Stimulated activated CD4-positive, alpha-beta T cell treated with anti-CD3 and anti-CD28 coated beads, Interleukin-15, amount 100 ng/mL, for 48 hours (primary cell): ENCODE measurements around the gene IFITM2.
A peak's percentile ranks its signal among the peaks of the same experiment; 100 is the strongest.
"Not testable (repeated sequence)": the region's sequence is repeated elsewhere in the genome, so short reads cannot be mapped to it uniquely, and the experiment has no call there.

Experiments
- DNase-seq, 2 donors: peaks; one replicate each; pipeline ENCODE4 v3.0.0-alpha.2; 2020; ENCODE audit warnings: low read depth in 2 of 2

IFITM2 gene

DNA sequence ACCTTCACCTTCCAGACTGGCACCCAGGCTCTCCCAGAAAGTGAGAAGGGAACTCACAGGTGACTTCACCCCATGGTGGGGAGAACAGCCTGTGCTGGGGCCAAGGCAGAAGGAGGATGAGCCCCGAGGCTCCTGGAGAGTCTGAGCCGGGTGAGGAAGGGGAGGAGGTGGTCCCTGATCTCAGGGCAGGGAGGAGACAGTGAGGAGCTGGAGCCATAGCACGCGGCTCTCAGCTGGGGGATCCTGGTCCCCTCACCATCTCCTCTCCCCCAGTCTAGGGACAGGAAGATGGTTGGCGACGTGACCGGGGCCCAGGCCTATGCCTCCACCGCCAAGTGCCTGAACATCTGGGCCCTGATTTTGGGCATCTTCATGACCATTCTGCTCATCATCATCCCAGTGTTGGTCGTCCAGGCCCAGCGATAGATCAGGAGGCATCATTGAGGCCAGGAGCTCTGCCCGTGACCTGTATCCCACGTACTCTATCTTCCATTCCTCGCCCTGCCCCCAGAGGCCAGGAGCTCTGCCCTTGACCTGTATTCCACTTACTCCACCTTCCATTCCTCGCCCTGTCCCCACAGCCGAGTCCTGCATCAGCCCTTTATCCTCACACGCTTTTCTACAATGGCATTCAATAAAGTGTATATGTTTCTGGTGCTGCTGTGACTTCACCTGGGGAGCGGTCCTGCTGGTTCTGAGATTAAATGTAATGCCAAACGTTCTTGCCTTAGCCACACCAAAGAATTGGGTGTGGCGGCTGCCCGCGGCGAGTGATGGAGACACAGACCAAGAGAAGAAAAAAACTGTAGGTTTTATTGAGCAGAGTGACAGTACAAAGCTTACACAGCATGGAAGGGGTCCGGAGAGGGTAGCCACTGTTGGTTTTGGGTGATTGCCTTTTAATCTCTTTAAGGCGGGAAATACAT is 1.4 kb downstream of the IFITM2 start:
- not testable (repeated sequence) for DNase-seq

DNA sequence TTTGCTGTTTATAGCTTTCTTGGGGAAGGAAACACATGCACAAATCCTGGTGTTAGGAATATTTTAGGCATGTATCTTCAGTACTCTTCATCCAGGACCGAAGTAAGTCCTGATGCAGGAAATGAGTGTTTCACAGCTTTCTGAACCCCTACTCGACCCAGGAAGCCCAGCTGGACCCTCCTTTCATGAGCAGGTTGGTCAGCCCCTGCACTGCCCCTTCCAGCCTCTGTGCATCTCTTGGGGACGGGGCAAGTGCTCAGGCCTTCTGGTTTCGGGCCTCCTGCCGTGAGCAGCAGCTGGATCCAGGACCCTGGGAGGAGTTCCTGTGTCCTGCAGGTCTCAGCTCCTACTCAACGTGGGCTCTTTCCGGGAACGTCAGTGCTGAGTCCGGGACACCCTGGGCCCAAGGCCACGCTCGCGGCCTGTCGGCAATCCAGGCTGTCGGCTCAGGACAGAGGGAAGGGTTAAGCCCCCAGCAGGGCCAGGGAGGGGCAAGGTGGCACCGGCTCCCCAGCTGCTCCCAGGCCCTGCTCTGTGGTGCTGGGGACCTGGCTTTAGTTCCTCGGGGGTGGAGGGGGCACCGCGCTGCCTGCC is 2.5 kb downstream of the IFITM2 start:
- not testable (repeated sequence) for DNase-seq

DNA sequence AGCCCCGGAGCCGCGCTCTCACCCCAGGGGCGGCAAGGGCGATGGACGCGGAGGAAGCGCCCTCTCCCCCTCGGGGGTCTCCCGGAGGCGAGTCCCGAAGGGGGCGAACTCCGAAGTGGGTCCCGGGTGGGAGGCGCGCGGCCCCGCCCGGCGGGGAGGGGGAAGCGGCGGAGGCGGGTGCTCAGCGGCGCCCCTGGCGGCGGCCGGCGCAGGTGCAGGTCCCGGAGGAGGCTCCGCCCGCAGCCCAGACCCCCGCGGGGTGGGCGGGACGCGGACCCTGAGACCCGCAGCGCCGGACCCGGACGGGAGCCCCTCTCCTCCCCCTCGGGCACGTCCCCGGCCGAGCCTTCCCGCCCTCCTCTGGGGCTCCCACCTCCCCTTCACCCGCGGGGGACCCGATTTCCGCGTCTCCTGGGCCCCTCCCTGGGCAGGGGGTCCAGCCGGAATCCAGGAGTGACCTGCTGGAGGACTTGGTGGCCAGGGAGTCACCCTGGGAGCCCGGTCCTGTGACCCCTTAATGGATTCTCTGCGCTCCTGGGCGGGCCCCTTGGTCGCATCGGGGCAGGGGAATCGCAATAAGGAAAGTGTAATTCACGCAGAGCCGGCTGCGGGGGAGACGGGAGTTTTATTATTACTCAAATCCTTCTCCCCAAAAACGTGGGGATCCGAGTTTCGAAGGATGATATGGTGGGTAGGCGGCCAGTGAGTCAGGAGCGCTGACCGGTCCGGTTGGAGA is 3.6 kb downstream of the IFITM2 start:
- DNase-seq: not testable (repeated sequence)

DNA sequence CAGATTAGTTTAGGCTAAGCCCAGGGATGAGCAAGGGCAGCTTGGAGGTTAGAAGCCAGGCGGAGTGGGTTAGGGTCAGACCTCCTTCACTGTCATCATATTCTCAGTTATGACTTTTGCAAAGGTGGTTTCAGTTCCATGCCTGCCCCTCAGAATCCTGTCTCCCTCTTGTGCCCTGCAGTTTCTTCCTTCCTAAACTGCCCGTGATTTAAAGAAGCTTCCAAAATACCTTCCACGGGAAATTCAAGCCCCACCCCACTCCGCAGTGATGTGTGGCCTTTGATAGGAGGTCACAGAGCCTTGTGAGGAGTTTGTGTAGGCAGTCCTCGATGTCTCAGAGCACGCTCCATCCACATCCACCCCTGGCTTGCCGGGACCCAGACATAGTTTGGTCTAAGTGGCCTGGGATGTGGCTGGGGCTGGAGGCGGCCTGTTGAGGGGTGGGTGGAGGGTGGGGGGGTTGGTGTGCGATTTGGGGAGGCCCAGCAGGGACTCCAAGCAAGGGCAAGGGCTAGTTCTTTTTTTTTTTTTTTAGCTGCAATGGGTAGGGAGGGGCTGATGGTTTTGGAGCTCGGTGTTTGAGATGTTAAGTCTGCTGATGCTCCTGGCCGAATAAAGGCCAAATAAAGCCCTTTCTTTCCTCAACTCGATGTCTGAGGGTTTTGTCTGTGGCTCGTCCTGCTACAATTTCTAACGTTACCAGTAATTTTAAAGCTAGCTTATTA is 4.6 kb downstream of the IFITM2 start:
- no peak for DNase-seq

DNA sequence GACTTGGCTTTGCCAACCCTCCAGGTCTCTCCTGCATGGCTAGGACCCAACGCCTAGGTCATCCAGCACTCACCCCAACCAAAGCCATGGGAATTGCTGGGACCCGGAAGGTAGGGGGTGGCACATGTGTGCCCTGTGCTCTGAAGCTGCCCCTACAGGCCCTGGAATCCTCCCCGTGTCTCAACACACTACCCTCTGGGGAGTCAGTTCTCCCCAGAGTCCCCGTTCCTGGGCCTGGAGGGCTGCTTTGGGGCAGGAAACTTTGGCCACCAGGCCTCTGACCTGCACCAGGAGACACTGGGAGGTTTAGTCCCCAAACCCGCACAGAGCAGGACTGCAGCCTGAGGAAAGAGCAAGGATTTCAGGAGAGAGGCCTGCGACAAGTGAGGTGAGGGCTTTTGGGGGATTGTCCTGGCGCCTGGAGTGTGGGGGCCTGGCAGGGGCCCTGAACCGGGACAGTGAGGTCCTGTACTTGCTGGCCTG is 5.7 kb downstream of the IFITM2 start:
- no peak for DNase-seq

DNA sequence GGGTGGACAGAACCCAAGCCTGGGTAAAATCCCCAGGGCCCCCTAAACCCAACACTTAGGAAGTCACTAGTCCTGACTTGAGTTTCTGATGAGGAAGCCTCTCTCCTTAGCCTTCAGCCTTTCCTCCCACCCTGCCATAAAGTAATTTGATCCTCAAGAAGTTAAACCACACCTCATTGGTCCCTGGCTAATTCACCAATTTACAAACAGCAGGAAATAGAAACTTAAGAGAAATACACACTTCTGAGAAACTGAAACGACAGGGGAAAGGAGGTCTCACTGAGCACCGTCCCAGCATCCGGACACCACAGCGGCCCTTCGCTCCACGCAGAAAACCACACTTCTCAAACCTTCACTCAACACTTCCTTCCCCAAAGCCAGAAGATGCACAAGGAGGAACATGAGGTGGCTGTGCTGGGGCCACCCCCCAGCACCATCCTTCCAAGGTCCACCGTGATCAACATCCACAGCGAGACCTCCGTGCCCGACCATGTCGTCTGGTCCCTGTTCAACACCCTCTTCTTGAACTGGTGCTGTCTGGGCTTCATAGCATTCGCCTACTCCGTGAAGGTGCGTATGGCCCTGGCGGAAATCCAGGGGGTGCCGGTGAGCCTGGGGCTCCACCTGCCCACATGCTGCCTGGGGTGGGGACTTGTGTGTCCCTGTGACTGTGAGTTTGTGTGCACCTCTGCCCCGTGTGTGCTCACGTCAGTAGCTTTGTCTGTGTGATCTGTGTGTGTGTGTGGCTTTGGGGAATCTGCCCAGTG is 6.4 kb downstream of the IFITM2 start, which contains the start of gene IFITM1:
Gene IFITM1, plus strand, starts transcription at position 254 of the 767 bp plus-strand sequence. Its CDS starts 131 bp downstream, at position 385.
- peak in 1 of 2 donors; percentile 34 for DNase-seq

DNA sequence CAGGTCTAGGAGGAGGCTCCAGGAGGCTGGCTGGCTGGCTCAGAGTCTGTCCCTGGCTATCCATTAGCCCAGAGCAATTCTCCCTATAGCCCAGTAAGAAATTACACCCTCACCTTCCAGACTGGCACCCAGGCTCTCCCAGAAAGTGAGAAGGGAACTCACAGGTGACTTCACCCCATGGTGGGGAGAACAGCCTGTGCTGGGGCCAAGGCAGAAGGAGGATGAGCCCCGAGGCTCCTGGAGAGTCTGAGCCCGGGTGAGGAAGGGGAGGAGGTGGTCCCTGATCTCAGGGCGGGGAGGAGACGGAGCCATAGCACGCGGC is 6.9 kb downstream of the IFITM2 start:
- DNase-seq: not testable (repeated sequence)

DNA sequence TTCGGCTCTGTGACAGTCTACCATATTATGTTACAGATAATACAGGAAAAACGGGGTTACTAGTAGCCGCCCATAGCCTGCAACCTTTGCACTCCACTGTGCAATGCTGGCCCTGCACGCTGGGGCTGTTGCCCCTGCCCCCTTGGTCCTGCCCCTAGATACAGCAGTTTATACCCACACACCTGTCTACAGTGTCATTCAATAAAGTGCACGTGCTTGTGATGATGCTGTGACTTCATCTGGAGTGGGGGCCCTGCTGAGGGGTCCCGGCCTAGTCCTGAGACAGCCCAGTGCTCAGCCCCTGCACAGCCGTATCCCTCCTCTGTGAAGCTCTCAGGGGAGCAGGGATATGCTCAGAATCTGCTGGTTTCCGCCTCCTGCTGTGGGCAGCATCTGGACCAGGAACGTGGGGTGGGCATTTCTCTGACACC is 7.5 kb downstream of the IFITM2 start:
- DNase-seq: no peak

DNA sequence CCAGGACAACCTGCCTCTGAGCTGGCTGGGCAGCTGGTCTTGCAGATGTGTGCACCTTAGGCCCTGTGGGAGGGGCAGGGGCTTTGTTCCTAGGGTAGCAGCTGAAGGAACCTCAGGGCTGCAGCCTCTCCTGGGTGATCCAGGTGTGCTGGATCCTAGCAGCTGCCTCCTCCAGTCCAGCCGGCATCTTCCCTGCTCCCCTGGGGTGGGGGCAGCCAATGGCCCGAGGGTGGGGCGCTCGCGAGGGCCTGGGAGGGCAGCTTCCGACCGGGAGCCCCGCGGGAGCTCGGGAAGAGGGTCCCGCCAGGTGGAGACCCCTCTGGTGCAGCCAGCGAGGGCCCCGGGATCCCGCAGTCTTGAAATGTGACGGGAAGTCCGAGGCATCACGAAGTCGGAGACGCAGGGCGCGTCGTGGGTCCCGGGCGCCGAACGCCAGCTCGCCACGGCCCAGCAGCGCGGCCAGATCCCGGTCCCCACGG is 7.9 kb downstream of the IFITM2 start:
- no peak for DNase-seq

DNA sequence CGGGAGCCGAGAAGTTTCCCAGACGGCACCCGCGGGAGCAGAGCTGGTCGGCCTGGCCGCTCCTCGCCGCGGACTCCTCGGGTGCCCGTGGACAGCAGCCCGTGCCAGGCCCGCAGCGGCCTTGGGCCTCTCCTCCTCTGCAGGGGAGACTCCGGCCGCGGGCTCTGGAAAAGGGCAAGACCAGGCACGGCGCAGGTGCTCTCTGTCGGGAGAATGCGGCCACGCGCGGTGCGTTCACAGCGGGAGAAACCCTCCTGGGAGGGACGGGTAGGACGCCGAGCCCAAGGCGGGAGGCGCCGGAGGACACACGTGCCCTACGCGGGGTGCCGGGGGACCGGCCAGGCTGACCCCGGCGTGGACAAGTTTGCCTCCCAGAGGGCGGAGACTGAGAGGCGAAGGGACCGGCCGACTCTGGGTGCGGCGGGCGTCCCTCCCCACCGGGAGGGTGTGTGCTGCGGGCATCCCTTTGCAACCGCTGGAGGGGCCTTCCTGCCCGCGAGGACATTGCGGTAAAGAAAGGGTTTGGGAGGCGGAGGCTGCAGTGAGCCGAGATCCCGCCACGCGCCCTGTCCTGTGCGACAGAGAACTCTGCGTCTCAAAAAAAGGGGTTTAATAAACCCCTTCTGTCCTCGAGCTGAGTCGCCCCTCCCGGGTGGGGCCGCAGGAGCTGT is 8.6 kb downstream of the IFITM2 start:
- DNase-seq: no peak

DNA sequence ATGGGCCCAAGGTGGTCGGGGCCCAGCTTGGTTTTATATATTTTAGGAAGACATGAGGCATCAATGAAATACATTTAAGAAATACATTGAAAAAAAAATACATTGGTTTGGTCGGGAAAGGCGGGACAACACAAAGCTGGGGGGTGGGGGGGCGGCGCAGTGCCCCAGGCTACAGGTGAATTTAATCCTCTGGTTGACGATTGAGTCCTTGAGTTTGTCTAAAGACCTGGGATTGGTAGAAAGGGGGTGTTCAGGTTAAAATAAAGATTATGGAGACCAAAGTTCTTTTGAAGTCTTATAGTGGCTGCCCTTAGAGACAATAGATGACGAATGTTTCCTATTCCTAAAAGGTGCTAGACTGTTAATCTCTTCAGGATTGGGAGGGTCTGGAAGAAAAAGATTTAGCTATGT is 9.3 kb downstream of the IFITM2 start:
- no peak for DNase-seq

DNA sequence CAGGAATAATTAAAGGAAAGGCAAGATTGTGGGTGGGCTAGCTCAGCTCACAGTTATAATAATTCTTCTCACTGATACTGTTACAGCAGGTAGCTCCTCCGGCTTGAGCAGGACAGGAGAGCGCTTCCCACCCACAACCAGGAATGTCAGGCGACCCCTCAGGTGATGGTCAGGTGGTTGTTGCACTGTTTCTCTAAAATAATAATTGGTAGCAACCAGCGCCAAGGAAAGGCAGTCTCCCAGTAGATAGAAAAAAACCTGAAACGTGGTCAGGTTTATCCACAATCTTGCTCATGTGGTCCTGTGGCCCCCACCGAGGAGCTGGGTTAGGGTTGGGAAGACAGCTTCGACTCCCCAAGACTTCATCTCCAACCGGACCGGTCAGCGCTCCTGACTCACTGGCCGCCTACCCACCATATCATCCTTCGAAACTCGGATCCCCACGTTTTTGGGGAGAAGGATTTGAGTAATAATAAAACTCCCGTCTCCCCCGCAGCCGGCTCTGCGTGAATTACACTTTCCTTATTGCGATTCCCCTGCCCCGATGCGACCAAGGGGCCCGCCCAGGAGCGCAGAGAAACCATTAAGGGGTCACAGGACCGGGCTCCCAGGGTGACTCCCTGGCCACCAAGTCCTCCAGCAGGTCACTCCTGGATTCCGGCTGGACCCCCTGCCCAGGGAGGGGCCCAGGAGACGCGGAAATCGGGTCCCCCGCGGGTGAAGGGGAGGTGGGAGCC is 10.2 kb downstream of the IFITM2 start:
- not testable (repeated sequence) for DNase-seq

DNA sequence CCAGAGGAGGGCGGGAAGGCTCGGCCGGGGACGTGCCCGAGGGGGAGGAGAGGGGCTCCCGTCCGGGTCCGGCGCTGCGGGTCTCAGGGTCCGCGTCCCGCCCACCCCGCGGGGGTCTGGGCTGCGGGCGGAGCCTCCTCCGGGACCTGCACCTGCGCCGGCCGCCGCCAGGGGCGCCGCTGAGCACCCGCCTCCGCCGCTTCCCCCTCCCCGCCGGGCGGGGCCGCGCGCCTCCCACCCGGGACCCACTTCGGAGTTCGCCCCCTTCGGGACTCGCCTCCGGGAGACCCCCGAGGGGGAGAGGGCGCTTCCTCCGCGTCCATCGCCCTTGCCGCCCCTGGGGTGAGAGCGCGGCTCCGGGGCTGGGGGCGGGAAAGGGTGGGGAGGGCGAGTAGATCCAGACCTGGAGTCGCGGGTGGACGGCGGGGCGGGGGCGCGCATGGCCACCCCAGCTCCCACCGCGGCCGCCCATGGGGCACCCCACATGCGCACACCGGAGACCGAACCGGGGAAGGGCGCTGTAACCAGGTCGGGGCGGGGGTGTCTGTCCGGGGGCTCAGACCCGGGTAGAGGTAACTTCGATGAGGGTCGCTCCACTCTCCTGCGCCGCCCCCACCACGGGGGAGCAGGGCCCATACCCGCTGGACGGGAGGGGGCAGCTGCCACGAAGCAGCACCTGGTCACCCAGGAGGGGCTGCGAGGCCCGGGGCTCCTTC is 10.9 kb downstream of the IFITM2 start:
- not testable (repeated sequence) for DNase-seq

DNA sequence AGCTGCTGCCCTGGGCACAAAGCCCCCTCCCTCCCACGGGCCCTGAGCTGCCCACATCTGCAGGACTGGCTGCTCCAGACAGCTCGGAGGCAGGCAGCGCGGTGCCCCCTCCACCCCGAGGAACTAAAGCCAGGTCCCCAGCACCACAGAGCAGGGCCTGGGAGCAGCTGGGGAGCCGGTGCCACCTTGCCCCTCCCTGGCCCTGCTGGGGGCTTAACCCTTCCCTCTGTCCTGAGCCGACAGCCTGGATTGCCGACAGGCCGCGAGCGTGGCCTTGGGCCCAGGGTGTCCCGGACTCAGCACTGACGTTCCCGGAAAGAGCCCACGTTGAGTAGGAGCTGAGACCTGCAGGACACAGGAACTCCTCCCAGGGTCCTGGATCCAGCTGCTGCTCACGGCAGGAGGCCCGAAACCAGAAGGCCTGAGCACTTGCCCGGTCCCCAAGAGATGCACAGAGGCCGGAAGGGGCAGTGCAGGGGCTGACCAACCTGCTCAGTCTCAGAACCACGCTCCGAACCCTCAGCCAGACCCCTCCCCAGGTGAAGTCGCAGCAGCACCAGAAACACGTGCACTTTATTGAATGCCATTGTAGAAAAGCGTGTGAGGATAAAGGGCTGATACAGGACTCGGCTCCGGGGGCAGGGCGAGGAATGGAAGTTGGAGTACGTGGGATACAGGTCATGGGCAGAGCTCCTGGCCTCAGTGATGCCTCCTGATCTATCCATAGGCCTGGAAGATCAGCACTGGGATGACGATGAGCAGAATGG is 11.7 kb downstream of the IFITM2 start:
- not testable (repeated sequence) for DNase-seq

DNA sequence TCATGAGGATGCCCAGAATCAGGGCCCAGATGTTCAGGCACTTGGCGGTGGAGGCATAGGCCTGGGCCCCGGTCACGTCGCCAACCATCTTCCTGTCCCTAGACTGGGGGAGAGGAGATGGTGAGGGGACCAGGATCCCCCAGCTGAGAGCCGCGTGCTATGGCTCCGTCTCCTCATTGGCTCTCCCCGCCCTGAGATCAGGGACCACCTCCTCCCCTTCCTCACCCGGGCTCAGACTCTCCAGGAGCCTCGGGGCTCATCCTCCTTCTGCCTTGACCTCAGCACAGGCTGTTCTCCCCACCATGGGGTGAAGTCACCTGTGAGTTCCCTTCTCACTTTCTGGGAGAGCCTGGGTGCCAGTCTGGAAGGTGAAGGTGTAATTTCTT is 12.3 kb downstream of the IFITM2 start:
- DNase-seq: not testable (repeated sequence)

DNA sequence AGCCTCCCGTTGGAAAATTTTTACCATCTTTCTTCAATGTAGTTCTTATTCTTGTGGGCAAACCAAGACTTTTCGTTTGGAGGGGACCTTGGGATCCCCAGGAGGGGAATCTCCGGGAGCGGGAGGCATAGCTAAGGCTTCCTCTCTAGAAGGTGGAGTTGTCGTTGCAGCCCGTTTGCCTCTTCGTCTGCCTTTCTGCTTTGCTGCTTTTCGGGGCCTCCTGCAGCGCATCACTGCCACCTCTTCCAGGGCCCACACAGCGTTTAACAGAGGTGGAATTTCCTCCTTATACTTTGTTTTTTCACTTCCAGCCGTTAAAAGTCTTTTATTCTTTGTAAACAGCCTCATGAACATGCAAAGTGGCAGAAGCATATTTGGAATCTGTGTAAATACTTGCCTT is 16.5 kb downstream of the IFITM2 start:
- DNase-seq: no peak

DNA sequence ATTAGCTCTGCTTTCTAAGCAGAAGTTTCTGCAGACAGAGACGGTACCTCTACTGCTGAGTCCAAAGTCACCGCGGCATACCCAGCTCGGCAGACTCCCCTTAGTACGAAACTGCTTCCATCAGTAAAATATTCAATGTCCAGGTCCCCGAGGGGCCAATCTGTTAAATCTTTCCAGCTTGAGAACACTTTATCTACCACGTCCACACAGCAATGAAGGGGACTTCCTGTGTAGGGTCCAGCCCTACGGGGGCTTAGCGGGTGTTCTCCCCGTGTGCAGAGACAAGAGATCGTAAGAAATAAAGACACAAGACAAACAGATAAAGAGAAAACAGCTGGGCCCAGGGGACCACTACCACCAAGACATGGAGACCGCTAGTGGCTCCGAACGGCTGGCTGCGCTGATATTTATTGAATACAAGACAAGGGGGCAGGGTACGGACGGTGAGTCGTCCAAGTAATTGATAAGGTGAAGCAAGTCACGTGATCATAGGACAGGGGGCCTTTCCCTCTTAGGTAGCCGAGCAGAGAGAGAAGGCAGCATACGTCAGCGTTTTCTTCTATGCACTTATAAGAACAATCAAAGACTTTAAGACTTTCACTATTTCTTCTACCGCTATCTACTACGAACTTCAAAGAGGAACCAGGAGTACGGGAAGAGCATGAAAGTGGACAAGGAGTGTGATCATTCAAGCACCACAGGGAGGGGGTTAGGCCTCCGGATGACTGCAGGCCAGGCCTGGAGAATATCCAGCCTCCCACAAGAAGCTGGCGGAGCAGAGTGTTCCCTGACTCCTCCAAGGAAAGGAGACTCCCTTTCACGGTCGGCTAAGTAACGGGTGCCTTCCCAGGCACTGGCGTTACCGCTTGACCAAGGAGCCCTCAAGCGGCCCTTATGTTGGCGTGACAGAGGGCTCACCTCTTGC is 17.2 kb downstream of the IFITM2 start:
- DNase-seq: not testable (repeated sequence)
